Psoas muscle (tissue), 8 donors: ENCODE measurements around the gene CYP2W1. TPM values are rescaled to one million over a fixed set of nuclear protein-coding genes. Genes with fewer than 3 reads are reported as not detected.

Experiments
- ATAC-seq, 4 donors: fragments of 200-7000 bp; cut with Tn5 transposase; one replicate each; pipeline ENCODE4 v1.9.1; 2020; ENCODE audit warnings: moderate library complexity in 3 of 4, mild to moderate bottlenecking in 2 of 4
- DNase-seq, 2 donors: peaks; one replicate each; pipeline ENCODE4 v3.0.0-alpha.2; 2020
- H3K27ac ChIP-seq: fragments of 200-600 bp; one replicate; pipeline ENCODE4 v1.8.0; 2022
- H3K27me3 ChIP-seq, 3 donors: fragments of 200-600 bp in 1 of 3; one replicate each; pipeline versions ENCODE4 v1.6.1 to v1.8.0; 2013 to 2022; ENCODE audit warnings: low read length in 2 of 3, mild to moderate bottlenecking in 2 of 3, moderate library complexity in 1 of 3; ENCODE audit not compliant: insufficient read depth in 3 of 3
- H3K36me3 ChIP-seq, 2 donors: fragments of 200-600 bp in 1 of 2; one replicate each; pipeline versions ENCODE4 v1.6.1 to v1.8.0; 2013 to 2022; ENCODE audit warnings: low read depth in 1 of 2, mild to moderate bottlenecking in 1 of 2, moderate library complexity in 1 of 2; ENCODE audit not compliant: insufficient read depth in 1 of 2
- H3K4me1 ChIP-seq: fragments of 200-600 bp; one replicate; pipeline ENCODE4 v1.8.0; 2022
- H3K4me3 ChIP-seq: fragments of 200-600 bp; one replicate; pipeline ENCODE4 v1.8.0; 2022; ENCODE audit warnings: mild to moderate bottlenecking
- H3K9me3 ChIP-seq: fragments of 200-600 bp; one replicate; pipeline ENCODE4 v1.8.0; 2022
- CTCF ChIP-seq: fragments of 200-600 bp; IDR thresholded peaks from one replicate; pipeline ENCODE4 v1.8.0; 2022; ENCODE audit warnings: antibody characterized with exemption
- WGBS, 3 donors: extraction: QIAGEN DNeasy Blood & Tissue Kit; methylation state at CpG; one replicate each; pipeline versions ENCODE4 v1.1.6 to v1.1.7; 2013; 5-methylcytosine and 5-hydroxymethylcytosine counted together
- intact Hi-C, 2 donors: fragments of 100-400 bp; cut with DNase I; formaldehyde crosslinking; loops; one replicate each; pipeline versions ENCODE4 v1.11.0 to v1.14.2; 2022
- polyA plus RNA-seq, 3 donors: library from polyadenylated mRNA; stranded (reverse); fragments of 200-250 nt; gene quantifications; one replicate each; pipeline ENCODE4 v1.2.3, GENCODE V29; 2013
- total RNA-seq, 4 donors: library from RNA; stranded (reverse); fragmentation: NEBNext Ultra II Directional in 2 of 4; extraction: Animal tissue kit (Norgen Biotek cat#: 25700) in 2 of 4; gene quantifications; one replicate each; pipeline versions ENCODE4 v1.2.1 to v1.2.4, GENCODE V29; 2021 to 2023
- donor health status: healthy with polysubstance abuse.
- donor health status: DM: no; HTN: no; CAD: no; lungs with moderate emphysema.
- donor health status: Bipolar disorder and iron deficiency.
- donor health status: healthy.
- donor health status: DM: yes; HTN: yes; CAD: no.
- donor health status: DM: no; HTN: no; CAD: no.
- donor health status: DM: no; HTN: no; CAD: no.
- donor health status: DM: yes; HTN: yes; CAD: no.

The CYP2W1 gene
- total and polyA plus RNA-seq, 7 donors, result not detected

- no peak for TF ChIP-seq CTCF
- Histone ChIP-seq H3K4me1 (peaks cover 11% of the 10 kb centered on the region), H3K36me3 (no peaks in the 10 kb centered on the region), H3K4me3 (no peak overlapping the region), H3K27ac (no peak overlapping the region), H3K9me3 (no peaks in the 10 kb centered on the region), H3K27me3 (no peaks in the 10 kb centered on the region)
- WGBS, 3 donors, result 90 to 93% (median 92%) methylated on average over 13 of the region's 13 CpGs
- intact Hi-C loops, result no loop called here
- ATAC-seq (no peak), DNase-seq (peak; percentile 13 to 35)
Observed at GRCh38 chr7:1018334-1018695, 35.3 kb downstream of the CYP2W1 start.

- no peak overlapping the region for H3K27ac ChIP-seq
- H3K27me3 ChIP-seq, result no peaks in the 10 kb centered on the region
- H3K4me3 ChIP-seq, result no peak overlapping the region
- DNase-seq (peak; percentile 2 to 39), ATAC-seq (no peak)
- intact Hi-C loops, result no loop called here
- 75 to 84% (median 80%) methylated on average over 14 of the region's 14 CpGs for WGBS, 3 donors
- TF ChIP-seq CTCF, result no peak
- H3K36me3 ChIP-seq, result no peaks in the 10 kb centered on the region
- peaks cover 18% of the 10 kb centered on the region for H3K4me1 ChIP-seq
- no peaks in the 10 kb centered on the region for H3K9me3 ChIP-seq
Observed at GRCh38 chr7:1019255-1019785, 36.3 kb downstream of the CYP2W1 start.

- no peak overlapping the region for H3K4me3 ChIP-seq
- WGBS, 3 donors, result 59 to 72% (median 64%) methylated on average over 35 to 42 of the region's 42 CpGs
- no peak for TF ChIP-seq CTCF
- no peak overlapping the region for H3K27ac ChIP-seq
- ATAC-seq (peak in 3 of 4 donors; percentile 17 to 59 (median 40)), DNase-seq (peak; percentile 13 to 51)
- intact Hi-C loops, result no loop called here
- H3K4me1 ChIP-seq, result peaks cover 25% of the 10 kb centered on the region
- H3K36me3 ChIP-seq, result no peaks in the 10 kb centered on the region
- H3K9me3 ChIP-seq, result no peaks in the 10 kb centered on the region
- no peaks in the 10 kb centered on the region for H3K27me3 ChIP-seq
Observed at GRCh38 chr7:1019789-1020610, 37.0 kb downstream of the CYP2W1 start.

GRCh38 chr7:1020849-1021251 lies 37.9 kb downstream of the CYP2W1 start:
- DNase-seq (peak; percentile 12 to 43), ATAC-seq (peak in 1 of 4 donors; percentile 41)
- Histone ChIP-seq H3K27ac (no peak overlapping the region), H3K4me1 (peaks cover 26% of the 10 kb centered on the region), H3K4me3 (no peak overlapping the region), H3K27me3 (no peaks in the 10 kb centered on the region), H3K9me3 (no peaks in the 10 kb centered on the region), H3K36me3 (no peaks in the 10 kb centered on the region)
- 77 to 90% (median 84%) methylated on average over 7 of the region's 7 CpGs for WGBS, 3 donors
- TF ChIP-seq CTCF, result peak; percentile 14
- intact Hi-C loops, result no loop called here
